Measurements from ENCODE around the gene SCNM1.

SCNM1 gene

DNA sequence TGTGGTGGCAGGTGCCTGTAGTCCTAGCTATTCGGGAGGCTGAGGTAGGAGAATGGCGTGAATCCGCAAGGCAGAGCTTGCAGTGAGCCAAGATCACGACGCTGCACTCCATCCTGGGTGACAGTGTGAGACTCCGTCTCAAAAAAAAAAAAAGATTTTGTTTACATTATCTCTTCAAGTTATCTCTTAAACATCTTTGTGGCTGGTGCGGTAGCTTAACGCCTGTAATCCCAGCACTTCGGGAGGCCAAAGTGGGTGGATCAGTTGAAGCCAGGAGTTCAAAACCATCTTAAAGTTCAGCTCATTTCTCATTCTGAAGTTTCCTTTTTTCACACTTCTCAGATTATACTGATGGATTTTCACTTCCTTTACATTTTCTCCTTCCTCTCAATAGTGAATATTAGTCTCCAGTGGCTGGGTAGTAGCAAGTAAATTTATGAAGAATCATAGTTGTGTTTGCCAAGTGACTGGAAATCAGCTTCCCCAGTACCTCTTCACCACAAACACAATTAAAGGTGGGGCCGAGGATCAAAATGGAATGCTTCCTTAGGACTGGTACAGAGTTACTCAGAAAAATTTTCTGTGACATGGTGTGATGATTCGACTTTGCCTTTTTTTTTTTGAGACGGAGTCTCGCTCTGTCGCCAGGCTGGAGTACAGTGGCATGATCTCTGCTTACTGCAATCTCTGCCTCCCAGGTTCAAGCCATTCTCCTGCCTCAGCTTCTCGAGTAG, 46.2 kb downstream of the SCNM1 start:
- Histone ChIP-seq H3K27me3 (replicated peaks; ENCODE audit: control insufficient read depth, insufficient read depth, low read length, poor library complexity, severe bottlenecking) (no peaks in the 10 kb centered on the region), H3K4me3 (ENCODE audit: insufficient read depth, low read depth, low read length, poor library complexity, severe bottlenecking) (no peak overlapping the region), H3K36me3 (ENCODE audit: control insufficient read depth, insufficient read depth, low read length) (peaks cover 7% of the 10 kb centered on the region), H3K9me3 (ENCODE audit: control insufficient read depth, low read length) (no peaks in the 10 kb centered on the region), H3K27ac (ENCODE audit: insufficient read depth, low read length, poor library complexity, severe bottlenecking) (no peak overlapping the region), H3K4me1 (ENCODE audit: control insufficient read depth, insufficient read depth, low read length, poor library complexity, severe bottlenecking) (no peaks in the 10 kb centered on the region)
- DNase-seq: no peak

DNA sequence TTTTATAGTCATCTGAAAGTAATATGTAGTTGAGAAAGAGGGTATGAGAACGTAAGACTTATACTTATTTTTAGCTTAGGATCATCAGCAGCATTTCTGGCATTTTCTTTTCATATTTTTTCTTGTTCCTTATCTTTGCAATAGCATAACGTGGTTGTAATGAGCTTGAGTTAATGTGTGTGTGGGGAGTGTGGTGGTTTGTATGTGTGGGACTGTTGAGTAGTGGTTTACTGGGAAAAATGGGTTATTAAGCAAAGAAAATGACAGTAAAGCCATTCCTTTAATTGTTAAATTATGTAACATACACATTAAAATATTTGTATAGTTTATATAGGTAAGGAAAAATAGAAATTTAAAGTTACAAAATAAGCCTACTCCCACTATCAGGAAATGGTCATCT, 47.6 kb downstream of the SCNM1 start:
- no peak overlapping the region for H3K27ac ChIP-seq (ENCODE audit: insufficient read depth, low read length, poor library complexity, severe bottlenecking)
- DNase-seq: no peak
- H3K4me3 ChIP-seq (ENCODE audit: insufficient read depth, low read depth, low read length, poor library complexity, severe bottlenecking): no peak overlapping the region
- H3K4me1 ChIP-seq (ENCODE audit: control insufficient read depth, insufficient read depth, low read length, poor library complexity, severe bottlenecking): no peaks in the 10 kb centered on the region
- H3K36me3 ChIP-seq (ENCODE audit: control insufficient read depth, insufficient read depth, low read length): no peaks in the 10 kb centered on the region
- no peaks in the 10 kb centered on the region for H3K9me3 ChIP-seq (ENCODE audit: control insufficient read depth, low read length)
- no peaks in the 10 kb centered on the region for H3K27me3 ChIP-seq (replicated peaks; ENCODE audit: control insufficient read depth, insufficient read depth, low read length, poor library complexity, severe bottlenecking)
